Measurements from ENCODE around the gene EPB41L2.
"Not testable (repeated sequence)": the region's sequence is repeated elsewhere in the genome, so short reads cannot be mapped to it uniquely, and the experiment has no call there.

The EPB41L2 gene

GRCh38 chr6:130945401-130945919 is 117.6 kb downstream of the EPB41L2 start:
- no peak for DNase-seq (ENCODE audit: low spot score)

- DNase-seq (ENCODE audit: low spot score) = no peak
These were observed 118.6 kb downstream of the EPB41L2 start for GRCh38 chr6:130944486-130944885.

- no peak for DNase-seq (ENCODE audit: low spot score)
These were observed 119.3 kb downstream of the EPB41L2 start for GRCh38 chr6:130943738-130944137.

- DNase-seq (ENCODE audit: low spot score) = not testable (repeated sequence)
These were observed 120.3 kb downstream of the EPB41L2 start for GRCh38 chr6:130942752-130943151.

- DNase-seq (ENCODE audit: low spot score) = no peak
These were observed 125.0 kb downstream of the EPB41L2 start for GRCh38 chr6:130937942-130938604.

GRCh38 chr6:130936933-130937332 is 126.1 kb downstream of the EPB41L2 start:
- DNase-seq (ENCODE audit: low spot score) = no peak

GRCh38 chr6:130935978-130936377 is 127.1 kb downstream of the EPB41L2 start:
- DNase-seq (ENCODE audit: low spot score) = no peak

GRCh38 chr6:130934848-130935585 is 128.0 kb downstream of the EPB41L2 start:
- DNase-seq (ENCODE audit: low spot score) = no peak

- peak; percentile 55 for DNase-seq (ENCODE audit: low spot score)
These were observed 129.3 kb downstream of the EPB41L2 start for GRCh38 chr6:130933712-130934200.

GRCh38 chr6:130932921-130933320 is 130.1 kb downstream of the EPB41L2 start:
- no peak for DNase-seq (ENCODE audit: low spot score)

GRCh38 chr6:130932438-130932837 is 130.6 kb downstream of the EPB41L2 start:
- DNase-seq (ENCODE audit: low spot score) = no peak

- no peak for DNase-seq (ENCODE audit: low spot score)
These were observed 131.4 kb downstream of the EPB41L2 start for GRCh38 chr6:130931683-130932082.

DNA sequence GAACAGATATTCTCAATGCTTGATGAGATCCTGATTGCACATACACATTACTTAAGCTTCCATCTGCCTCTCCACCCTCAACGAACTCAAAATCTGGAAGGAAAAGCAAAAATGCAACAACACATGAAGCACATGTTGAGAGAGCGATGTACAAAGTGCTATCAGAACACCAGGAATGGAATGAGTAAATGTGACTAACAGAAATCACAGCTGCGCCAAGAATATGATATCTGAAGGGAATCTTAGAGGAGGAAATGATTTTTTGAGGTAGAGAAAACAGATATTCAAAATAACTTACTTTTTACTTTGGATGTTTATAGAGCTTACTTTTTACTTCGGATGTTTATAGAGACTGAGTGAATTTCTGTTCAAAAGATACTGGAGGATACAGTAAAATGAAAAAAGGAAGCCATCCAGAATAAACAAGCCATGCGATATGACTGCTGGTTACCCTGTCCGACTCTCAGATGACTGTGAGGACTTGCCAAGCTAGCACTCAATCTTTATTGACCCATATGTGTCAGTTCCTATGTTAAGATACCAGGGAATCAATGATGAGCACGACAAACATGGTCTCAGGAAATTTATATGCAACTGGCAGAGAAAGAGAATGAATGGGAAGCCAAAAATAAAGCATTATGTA is 133.9 kb downstream of the EPB41L2 start:
- no peak for DNase-seq (ENCODE audit: low spot score)

DNA sequence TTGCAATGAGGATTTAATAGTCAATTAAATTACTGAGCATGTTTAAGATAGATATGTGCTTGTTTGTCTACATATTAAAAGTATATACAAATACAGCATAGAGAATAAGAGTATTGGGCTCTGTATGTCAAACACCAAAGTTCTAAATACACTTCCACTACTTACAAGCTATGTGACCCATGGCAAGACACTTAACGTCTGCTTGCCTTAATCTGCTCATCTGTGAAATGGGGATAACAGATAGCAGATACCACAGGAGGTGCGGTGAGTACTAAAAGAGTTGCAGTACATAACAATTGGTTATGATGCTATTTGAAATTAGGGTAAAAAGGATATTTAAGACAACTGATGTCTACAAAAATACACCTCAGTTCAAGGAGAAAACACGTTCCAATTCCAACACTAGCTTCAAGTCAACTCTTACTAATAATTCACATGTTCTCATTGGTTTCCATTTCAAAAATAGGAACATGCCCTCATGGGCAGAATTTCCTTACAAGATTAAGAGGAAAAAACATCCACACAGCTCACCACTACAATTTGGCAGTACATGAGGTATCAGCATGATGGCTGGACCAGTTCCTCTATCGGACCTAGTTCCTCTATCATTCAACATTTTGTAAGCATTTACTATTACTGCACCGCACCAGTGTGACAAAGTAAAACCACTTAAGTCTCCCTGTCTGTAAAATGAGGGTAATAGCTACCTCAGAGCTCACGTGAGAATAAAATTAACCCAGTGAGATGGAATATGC is 134.7 kb downstream of the EPB41L2 start:
- DNase-seq (ENCODE audit: low spot score) = peak; percentile 49

GRCh38 chr6:130927305-130927704 is 135.7 kb downstream of the EPB41L2 start:
- DNase-seq (ENCODE audit: low spot score) = no peak

DNA sequence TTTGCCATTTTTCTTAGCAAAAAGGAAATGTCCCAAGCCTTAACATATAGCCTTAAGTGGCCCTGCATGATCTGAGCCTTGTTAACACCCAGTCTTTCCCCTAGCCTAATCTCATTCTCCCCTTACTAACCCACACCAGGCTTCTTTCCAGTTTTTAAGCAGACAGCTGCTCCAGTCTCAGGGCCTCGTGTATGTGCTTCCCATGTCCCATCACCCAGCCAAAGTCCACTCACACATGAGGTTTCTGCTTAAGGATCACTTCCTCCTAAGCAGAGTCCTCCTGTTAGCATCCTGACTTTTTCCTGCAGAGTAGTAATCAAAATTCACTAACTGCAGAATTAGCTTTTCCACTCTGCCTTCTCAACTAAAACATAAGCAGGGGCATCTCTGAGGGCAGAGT is 139.7 kb downstream of the EPB41L2 start:
- DNase-seq (ENCODE audit: low spot score) = no peak

- no peak for DNase-seq (ENCODE audit: low spot score)
These were observed 140.1 kb downstream of the EPB41L2 start for GRCh38 chr6:130922922-130923321.

DNA sequence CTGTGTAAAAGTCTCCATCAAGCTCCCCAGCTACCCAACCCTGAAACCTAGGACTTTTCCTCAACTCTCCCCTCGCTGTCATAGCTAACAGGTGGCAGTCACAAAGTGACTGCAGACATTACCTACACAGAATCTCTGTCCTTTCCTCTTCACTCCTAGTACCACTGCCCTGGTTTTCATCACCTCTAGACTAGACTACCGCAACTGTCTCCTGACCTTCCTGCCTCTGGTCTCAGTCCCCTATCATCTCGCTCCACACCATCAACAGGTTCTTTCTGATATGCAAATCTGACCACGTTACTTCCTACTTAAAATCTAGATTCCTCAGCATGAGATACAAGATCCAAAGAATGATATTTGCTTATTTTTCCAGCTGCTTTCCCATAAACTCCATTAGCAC is 142.1 kb downstream of the EPB41L2 start:
- no peak for DNase-seq (ENCODE audit: low spot score)

- DNase-seq (ENCODE audit: low spot score) = no peak
These were observed 144.9 kb downstream of the EPB41L2 start for GRCh38 chr6:130918171-130918570.

GRCh38 chr6:130915606-130916005 is 147.4 kb downstream of the EPB41L2 start:
- not testable (repeated sequence) for DNase-seq (ENCODE audit: low spot score)

- no peak for DNase-seq (ENCODE audit: low spot score)
These were observed 149.9 kb downstream of the EPB41L2 start for GRCh38 chr6:130913120-130913519.

DNA sequence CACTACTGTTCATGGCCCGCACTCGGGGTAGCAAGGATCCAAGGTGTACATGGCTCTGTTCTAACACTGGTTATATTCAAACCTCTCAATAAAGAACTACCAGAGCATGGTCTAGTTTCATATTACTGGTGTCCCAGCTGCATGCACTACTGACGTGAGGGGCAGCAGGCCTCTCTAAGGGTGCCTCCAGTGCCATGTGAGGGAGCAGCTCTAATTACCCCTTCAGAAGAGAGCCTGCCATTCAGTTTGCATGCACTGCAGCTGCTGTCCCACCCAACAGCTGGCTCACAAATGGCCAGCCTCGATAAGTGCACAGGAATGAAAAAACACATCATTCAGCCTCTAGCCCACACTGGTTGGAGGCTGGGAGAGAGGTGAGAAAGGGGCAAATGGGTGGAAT is 150.6 kb downstream of the EPB41L2 start:
- DNase-seq (ENCODE audit: low spot score) = no peak
